ENCODE data around the gene PSMA7.

GRCh38 chr20:62179162-62179504 is 35.9 kb upstream of the PSMA7 start:
- TF ChIP-seq GTF2F1 (IDR thresholded peaks at IDR 0.05; ENCODE audit: borderline replicate concordance, low read depth, low read length): no peak
- TF ChIP-seq CTCF (IDR thresholded peaks at IDR 0.05; ENCODE audit: control extremely low read depth in 1 of 3, insufficient read depth in 1 of 3, low read depth in 1 of 3, low read length in 3 of 3): no peak
- no peak for TF ChIP-seq EZH2 (IDR thresholded peaks at IDR 0.05; ENCODE audit: low read depth, low read length, severe bottlenecking)
- TF ChIP-seq CHD2 (IDR thresholded peaks at IDR 0.05; ENCODE audit: low read length): no peak
- TF ChIP-seq RNF2 (IDR thresholded peaks at IDR 0.05; ENCODE audit: borderline replicate concordance, low read depth, low read length, missing control alignments, poor library complexity, severe bottlenecking): no peak
- TF ChIP-seq RAD21 (IDR thresholded peaks at IDR 0.05 in 1 of 2, conservative IDR thresholded peaks at IDR 0.05 in 1 of 2; ENCODE audit: low read depth in 2 of 2, low read length in 2 of 2): no peak
- TF ChIP-seq, protein P1, sequence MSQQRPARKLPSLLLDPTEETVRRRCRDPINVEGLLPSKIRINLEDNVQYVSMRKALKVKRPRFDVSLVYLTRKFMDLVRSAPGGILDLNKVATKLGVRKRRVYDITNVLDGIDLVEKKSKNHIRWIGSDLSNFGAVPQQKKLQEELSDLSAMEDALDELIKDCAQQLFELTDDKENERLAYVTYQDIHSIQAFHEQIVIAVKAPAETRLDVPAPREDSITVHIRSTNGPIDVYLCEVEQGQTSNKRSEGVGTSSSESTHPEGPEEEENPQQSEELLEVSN (IDR thresholded peaks at IDR 0.05): no peak
- no peak for TF ChIP-seq EP300 (IDR thresholded peaks at IDR 0.05; ENCODE audit: borderline replicate concordance in 1 of 2, low read depth in 2 of 2, low read length in 2 of 2)
- no peak for TF ChIP-seq CEBPB (IDR thresholded peaks at IDR 0.05; ENCODE audit: low read depth, low read length)
- TF ChIP-seq CREB1 (IDR thresholded peaks at IDR 0.05): no peak
- TF ChIP-seq EGR1 (IDR thresholded peaks at IDR 0.05; ENCODE audit: borderline replicate concordance, low read depth, low read length): no peak
- no peak for TF ChIP-seq SP1 (IDR thresholded peaks at IDR 0.05; ENCODE audit: low read depth, low read length)
